ENCODE measurements around the gene ADAM19. TPM values are rescaled to one million over a fixed set of nuclear protein-coding genes. Genes with fewer than 3 reads are reported as not detected.
A peak's percentile ranks its signal among the peaks of the same experiment; 100 is the strongest.

ADAM19 gene
- total and polyA plus RNA-seq, 4 donors: 3.1 to 17.6 (median 12.9) TPM

GRCh38 chr5:157523976-157524375 is 51.6 kb downstream of the ADAM19 start:
- H3K9me3 ChIP-seq (ENCODE audit: control insufficient read depth in 4 of 4, insufficient read depth in 3 of 4, low read length in 3 of 4): no peaks in the 10 kb centered on the region
- H3K27ac ChIP-seq (ENCODE audit: low read depth in 1 of 2, low read length in 1 of 2): peak overlapping the region in 1 of 2 donors; percentile 26
- H3K4me3 ChIP-seq: no peak overlapping the region
- DNase-seq: no peak
- no peak overlapping the region for H3K9ac ChIP-seq (ENCODE audit: insufficient read depth in 1 of 2, low read length in 2 of 2)
- TF ChIP-seq, protein P1, sequence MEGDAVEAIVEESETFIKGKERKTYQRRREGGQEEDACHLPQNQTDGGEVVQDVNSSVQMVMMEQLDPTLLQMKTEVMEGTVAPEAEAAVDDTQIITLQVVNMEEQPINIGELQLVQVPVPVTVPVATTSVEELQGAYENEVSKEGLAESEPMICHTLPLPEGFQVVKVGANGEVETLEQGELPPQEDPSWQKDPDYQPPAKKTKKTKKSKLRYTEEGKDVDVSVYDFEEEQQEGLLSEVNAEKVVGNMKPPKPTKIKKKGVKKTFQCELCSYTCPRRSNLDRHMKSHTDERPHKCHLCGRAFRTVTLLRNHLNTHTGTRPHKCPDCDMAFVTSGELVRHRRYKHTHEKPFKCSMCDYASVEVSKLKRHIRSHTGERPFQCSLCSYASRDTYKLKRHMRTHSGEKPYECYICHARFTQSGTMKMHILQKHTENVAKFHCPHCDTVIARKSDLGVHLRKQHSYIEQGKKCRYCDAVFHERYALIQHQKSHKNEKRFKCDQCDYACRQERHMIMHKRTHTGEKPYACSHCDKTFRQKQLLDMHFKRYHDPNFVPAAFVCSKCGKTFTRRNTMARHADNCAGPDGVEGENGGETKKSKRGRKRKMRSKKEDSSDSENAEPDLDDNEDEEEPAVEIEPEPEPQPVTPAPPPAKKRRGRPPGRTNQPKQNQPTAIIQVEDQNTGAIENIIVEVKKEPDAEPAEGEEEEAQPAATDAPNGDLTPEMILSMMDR (IDR thresholded peaks at IDR 0.05; ENCODE audit: control extremely low read depth, extremely low read depth): no peak
- WGBS, 2 donors: 69 to 72% methylated on average over 4 of the region's 4 CpGs
- no peaks in the 10 kb centered on the region for H3K27me3 ChIP-seq (ENCODE audit: control insufficient read depth in 3 of 3, insufficient read depth in 3 of 3, low read length in 2 of 3)
- no peak for ATAC-seq (ENCODE audit: insufficient read depth, low FRiP score)
- H3K4me1 ChIP-seq (ENCODE audit: control insufficient read depth in 5 of 5, insufficient read depth in 5 of 5, low read length in 5 of 5): peaks cover 0 to 14% (median 9%) of the 10 kb centered on the region in 5 donors
- H3K36me3 ChIP-seq (ENCODE audit: control insufficient read depth in 4 of 4, insufficient read depth in 4 of 4, low read length in 4 of 4): peaks cover 0 to 3% (median 0%) of the 10 kb centered on the region in 4 donors

- H3K27ac ChIP-seq (ENCODE audit: low read depth in 1 of 2, low read length in 1 of 2): peak overlapping the region; percentile 21 to 50
- no peaks in the 10 kb centered on the region for H3K9me3 ChIP-seq (ENCODE audit: control insufficient read depth in 4 of 4, insufficient read depth in 3 of 4, low read length in 3 of 4)
- H3K4me3 ChIP-seq: no peak overlapping the region
- ATAC-seq (ENCODE audit: insufficient read depth, low FRiP score) (peak; percentile 10), DNase-seq (no peak)
- no peaks in the 10 kb centered on the region for H3K27me3 ChIP-seq (ENCODE audit: control insufficient read depth in 3 of 3, insufficient read depth in 3 of 3, low read length in 2 of 3)
- peaks cover 0 to 5% (median 0%) of the 10 kb centered on the region in 4 donors for H3K36me3 ChIP-seq (ENCODE audit: control insufficient read depth in 4 of 4, insufficient read depth in 4 of 4, low read length in 4 of 4)
- TF ChIP-seq, protein P1 (IDR thresholded peaks at IDR 0.05; ENCODE audit: control extremely low read depth, extremely low read depth): no peak
- H3K9ac ChIP-seq (ENCODE audit: insufficient read depth in 1 of 2, low read length in 2 of 2): no peak overlapping the region
- peaks cover 0 to 12% (median 8%) of the 10 kb centered on the region in 5 donors for H3K4me1 ChIP-seq (ENCODE audit: control insufficient read depth in 5 of 5, insufficient read depth in 5 of 5, low read length in 5 of 5)
- 76 to 91% methylated on average over 5 of the region's 5 CpGs for whole genome bisulfite sequencing, 2 donors
Observed at GRCh38 chr5:157521704-157522029, 53.9 kb downstream of the ADAM19 start.

DNA sequence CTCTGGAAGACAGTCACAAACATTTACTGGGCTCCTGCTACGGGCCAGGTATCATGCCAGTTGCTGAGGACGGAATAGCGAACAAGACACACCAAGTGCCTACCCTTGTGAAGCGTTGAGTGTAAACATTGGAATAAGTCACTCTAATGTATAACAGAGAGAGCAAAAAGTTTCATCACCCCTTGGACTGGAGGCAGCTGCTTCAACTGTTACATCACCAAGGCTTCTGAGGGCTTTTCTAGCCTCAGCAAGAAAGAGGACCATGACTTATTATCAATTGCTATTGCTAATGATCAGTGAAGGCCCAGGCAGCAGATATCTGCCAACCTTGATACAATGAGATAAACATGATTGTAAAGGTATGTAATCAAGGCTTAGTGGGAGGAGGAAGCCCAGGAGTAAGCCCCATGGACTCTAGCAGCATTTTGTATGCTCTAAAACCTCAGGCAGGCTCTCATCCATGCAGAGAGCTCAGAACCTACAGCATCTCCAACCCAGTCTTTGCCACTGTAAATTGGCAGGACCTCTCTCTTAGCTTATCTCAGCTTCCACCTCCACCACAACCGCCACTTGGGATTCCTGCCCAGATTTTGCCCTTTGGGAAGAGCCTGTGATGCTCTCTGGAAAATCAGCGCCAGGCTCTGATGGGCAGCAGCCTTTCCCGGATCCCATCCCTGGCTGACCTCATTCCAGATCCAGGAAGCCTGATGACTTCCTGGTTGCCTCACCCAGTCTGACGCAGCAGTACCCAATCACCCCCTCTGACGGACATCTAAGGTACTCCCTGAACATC is 54.5 kb downstream of the ADAM19 start:
- WGBS, 2 donors: 67 to 71% methylated on average over 9 of the region's 9 CpGs
- H3K9ac ChIP-seq (ENCODE audit: insufficient read depth in 1 of 2, low read length in 2 of 2): no peak overlapping the region
- H3K9me3 ChIP-seq (ENCODE audit: control insufficient read depth in 4 of 4, insufficient read depth in 3 of 4, low read length in 3 of 4): no peaks in the 10 kb centered on the region
- DNase-seq: peak in 1 of 3 donors; percentile 33
- peaks cover 0 to 5% (median 0%) of the 10 kb centered on the region in 4 donors for H3K36me3 ChIP-seq (ENCODE audit: control insufficient read depth in 4 of 4, insufficient read depth in 4 of 4, low read length in 4 of 4)
- TF ChIP-seq, protein P1 (IDR thresholded peaks at IDR 0.05; ENCODE audit: control extremely low read depth, extremely low read depth): no peak
- H3K4me3 ChIP-seq: no peak overlapping the region
- H3K27ac ChIP-seq (ENCODE audit: low read depth in 1 of 2, low read length in 1 of 2): peak overlapping the region; percentile 21 to 66
- H3K4me1 ChIP-seq (ENCODE audit: control insufficient read depth in 5 of 5, insufficient read depth in 5 of 5, low read length in 5 of 5): peaks cover 0 to 17% (median 11%) of the 10 kb centered on the region in 5 donors
- ATAC-seq (ENCODE audit: insufficient read depth, low FRiP score): no peak
- no peaks in the 10 kb centered on the region for H3K27me3 ChIP-seq (ENCODE audit: control insufficient read depth in 3 of 3, insufficient read depth in 3 of 3, low read length in 2 of 3)
